GM18907 (cell line): ENCODE results near the gene MPHOSPH10.
"Not testable (repeated sequence)": the region's sequence is repeated elsewhere in the genome, so short reads cannot be mapped to it uniquely, and the experiment has no call there.

Experiments
- ATAC-seq: cut with Tn5 transposase; IDR thresholded peaks from one replicate; pipeline ENCODE4 v1.9.1; 2021; ENCODE audit warnings: mild to moderate bottlenecking, moderate library complexity; ENCODE audit not compliant: unreplicated experiment

The MPHOSPH10 gene, protein sequence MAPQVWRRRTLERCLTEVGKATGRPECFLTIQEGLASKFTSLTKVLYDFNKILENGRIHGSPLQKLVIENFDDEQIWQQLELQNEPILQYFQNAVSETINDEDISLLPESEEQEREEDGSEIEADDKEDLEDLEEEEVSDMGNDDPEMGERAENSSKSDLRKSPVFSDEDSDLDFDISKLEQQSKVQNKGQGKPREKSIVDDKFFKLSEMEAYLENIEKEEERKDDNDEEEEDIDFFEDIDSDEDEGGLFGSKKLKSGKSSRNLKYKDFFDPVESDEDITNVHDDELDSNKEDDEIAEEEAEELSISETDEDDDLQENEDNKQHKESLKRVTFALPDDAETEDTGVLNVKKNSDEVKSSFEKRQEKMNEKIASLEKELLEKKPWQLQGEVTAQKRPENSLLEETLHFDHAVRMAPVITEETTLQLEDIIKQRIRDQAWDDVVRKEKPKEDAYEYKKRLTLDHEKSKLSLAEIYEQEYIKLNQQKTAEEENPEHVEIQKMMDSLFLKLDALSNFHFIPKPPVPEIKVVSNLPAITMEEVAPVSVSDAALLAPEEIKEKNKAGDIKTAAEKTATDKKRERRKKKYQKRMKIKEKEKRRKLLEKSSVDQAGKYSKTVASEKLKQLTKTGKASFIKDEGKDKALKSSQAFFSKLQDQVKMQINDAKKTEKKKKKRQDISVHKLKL

DNA sequence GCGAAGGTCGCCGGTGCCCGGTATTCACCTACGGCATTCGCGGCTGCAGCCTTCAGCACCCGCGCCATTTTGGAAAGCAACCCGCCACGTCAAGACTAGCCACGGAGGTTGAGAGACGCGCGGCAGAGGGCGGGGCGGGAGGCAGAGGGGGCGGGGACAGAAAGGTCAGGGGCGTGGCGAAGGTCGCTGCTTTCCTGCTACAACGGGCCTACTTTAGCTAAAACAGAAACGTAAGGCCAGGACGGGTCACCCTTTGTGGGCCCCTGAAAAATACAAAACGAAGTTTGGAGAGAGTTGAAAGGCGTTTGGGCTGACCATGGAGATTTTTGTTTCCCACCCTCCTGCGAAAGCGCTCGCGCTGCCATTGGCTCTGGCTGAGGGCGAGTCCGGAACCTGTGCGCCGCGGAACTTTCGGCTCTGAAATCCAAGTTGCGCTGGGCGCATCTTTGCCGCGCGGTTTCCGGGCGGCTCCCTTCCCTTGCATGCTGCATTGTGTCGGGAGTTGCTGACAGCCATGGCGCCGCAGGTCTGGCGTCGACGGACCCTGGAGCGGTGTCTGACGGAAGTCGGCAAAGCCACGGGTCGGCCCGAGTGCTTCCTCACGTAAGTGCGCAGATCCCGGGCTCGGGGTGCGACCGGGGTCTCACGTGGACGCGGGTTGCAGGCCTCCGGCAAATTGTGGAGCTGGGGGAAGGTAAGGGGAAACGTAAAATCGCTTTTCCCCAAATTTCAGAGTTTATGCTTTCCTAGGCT is at the start of gene MPHOSPH10, which contains the start of gene MCEE:
TSS of gene MPHOSPH10 (plus strand) at position 483 of the 753 bp plus-strand sequence. CDS start at position 515, 32 bp downstream.
TSS of gene MCEE (minus strand) at position 78 of the 753 bp plus-strand sequence. CDS start at position 68, 10 bp downstream.
- ATAC-seq, result peak; percentile 93

DNA sequence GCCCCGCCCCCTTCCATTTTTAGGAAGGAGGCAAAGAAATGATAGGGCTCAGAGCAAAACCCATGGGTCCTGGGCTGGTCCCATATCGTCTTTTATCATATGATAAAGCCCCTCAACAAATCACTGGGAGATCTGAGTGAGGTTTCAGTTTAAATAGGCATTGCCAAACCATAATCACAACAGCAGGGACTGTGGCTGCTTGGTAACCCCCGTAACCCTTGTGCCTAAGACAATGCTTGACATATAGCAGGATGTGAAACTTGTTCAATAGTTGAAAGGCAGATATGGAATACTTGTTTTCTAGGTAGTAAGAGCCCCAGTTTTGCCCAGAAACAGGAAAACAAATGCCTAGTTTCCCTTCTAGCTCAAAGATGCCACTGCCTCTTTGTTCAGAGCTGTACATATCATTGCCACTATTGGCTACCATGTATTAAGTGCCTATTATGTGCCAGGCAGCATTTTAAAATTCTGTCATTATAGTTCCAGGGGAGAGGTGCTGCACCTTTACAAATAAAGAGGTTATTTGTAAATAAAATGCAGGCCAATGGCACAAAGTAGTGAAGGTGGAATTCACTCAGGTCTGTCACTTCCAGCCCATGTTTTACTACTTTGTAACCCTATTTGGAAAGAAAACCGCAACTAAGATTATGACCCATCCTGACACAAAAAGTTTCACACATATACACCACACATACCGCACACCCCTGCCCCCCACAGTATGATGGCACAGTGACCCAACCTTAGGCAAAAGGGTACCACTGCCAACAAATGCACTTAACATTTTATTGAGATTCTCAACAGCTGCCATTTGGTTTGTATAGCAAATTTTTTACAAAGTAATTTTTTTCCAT is 47.8 kb upstream of the MPHOSPH10 start:
- peak; percentile 58 for ATAC-seq

DNA sequence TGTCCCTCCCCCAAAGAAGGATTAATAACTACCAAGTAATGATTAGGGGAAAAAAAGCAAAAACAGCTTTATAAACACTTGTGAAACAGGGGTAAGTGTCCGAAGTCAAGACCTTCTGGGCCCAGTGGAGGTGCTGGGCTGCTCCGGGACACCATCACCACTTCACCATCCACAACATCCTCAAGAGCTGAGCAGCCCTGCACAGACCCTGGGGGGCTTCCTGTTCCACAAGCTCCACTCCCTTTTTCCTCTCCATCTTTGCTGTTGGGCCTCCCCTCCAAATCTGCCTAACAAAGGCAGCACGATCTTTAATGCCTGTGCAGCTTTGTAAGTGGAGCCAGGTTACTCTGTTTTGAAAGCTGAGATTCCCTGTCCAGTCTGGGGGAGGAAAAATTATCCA is 47.1 kb upstream of the MPHOSPH10 start:
- not testable (repeated sequence) for ATAC-seq

DNA sequence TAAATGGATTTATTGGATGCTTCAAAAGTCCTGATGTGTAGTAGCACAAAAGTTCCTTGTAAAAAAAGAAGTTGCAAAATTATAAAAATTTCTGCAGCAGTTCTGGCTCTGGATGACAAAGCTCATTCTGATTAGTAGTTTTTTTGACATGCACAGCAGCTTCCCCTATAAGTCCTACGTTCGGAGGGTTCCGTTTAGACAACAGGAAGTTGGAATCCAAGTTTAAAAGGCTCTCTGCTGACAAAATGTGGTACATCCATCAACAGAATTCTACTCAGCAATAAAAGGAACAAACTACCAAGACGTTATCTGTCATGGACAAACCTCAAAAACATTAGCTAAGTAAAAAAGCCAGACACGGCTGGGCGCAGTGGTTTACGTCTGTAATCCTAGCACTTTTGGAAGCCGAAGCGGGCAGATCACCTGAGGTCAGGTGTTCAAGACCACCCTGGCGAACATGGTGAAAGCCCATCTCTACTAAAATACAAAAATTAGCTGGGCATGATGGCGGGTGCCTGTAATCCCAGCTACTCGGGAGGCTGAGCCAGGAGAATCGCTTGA is 46.6 kb upstream of the MPHOSPH10 start:
- not testable (repeated sequence) for ATAC-seq

DNA sequence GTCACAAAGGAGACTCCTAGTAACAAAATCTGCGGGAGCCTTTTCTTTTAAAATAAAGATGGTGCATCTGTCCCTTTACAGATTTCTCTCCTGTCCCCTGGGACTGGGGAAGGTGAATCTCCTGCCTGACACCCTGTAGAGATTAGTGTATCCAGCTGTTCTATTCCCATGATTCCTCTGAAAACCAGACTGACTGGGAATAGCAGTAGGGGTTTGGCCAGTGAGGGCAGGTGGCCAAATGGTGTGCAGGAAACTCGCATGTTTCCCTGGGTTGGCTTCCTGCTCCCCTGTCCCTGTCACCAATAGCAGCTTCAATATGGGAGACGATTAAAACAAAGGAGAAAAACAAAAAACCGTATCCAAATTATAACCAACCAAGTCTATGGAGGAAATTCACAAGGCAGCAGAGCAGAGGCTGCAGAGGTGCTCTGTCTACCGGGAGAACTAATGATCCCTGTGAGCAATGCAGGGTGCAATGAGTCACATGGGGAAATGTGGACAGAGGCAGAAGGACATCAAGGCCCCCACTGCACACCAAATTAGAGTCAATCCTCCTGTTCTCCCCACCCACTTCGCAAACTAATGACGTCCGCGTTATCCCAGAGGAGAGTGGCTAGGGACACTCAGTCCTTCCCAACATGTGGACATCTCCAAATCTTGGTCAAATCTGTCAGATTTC is 45.0 kb upstream of the MPHOSPH10 start:
- ATAC-seq, result not testable (repeated sequence)

DNA sequence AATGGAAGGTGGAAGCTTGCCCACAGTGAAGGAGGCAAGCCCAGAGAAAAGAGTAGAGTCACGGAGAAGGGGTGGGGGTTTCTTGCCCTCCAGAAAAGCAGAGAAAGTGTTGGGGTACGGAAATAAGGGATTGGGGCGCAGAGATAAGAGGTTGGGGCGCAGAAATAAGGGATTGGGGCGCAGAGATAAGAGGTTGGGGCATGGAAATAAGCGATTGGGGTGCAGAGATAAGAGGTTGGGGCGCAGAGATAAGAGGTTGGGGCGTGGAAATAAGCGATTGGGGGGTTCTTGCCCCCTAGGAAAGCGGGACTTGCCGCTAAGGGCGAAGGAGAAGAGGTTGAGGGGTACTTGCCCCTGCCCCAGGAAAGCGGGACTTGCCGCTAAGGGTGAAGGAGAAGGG is 41.0 kb upstream of the MPHOSPH10 start:
- ATAC-seq, result not testable (repeated sequence)

DNA sequence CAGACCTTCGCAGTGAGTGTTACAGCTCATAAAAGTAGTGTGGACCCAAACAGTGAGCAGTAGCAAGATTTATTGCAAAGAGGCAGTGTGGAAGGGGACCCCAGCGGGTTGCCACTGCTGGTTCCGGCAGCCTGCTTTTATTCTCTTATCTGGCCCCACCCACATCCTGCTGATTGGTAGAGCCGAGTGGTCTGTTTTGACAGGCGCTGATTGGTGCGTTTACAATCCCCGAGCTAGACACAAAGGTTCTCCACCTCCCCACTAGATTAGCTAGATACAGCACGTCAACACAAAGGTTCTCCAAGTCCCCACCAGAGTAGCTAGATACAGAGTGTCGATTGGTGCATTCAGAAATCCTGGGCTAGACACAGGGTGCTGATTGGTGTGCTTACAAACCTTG is 38.6 kb upstream of the MPHOSPH10 start:
- ATAC-seq, result not testable (repeated sequence)

DNA sequence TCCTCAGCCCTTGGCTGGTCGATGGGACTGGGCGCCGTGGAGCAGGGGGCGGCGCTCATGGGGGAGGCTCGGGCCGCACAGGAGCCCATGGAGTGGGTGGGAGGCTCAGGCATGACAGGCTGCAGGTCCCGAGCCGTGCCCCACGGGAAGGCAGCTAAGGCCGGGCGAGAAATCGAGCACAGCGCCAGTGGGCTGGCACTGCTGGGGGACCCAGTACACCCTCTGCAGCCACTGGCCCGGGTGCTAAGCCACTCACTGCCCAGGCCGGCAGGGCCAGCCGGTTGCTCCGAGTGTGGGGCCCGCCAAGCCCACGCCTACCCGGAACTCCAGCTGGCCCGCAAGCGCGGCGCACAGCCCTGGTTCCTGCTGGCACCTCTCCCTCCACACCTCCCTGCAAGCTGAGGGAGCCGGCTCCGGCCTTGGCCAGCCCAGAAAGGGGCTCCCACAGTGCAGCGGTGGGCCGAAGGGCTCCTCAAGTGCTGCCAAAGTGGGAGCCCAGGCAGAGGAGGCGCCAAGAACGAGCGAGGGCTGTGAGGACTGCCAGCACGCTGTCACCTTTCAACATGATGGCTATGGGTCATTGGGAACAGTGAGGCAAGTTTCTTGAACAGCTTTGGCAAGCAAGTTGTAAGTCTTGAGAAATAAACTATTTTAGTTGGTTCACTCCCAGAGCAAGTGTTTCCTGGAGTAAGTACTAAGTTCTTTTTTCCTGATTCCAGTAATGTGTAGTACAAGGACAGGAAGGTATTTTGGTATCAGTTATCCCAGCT is 37.8 kb upstream of the MPHOSPH10 start:
- ATAC-seq, result not testable (repeated sequence)

DNA sequence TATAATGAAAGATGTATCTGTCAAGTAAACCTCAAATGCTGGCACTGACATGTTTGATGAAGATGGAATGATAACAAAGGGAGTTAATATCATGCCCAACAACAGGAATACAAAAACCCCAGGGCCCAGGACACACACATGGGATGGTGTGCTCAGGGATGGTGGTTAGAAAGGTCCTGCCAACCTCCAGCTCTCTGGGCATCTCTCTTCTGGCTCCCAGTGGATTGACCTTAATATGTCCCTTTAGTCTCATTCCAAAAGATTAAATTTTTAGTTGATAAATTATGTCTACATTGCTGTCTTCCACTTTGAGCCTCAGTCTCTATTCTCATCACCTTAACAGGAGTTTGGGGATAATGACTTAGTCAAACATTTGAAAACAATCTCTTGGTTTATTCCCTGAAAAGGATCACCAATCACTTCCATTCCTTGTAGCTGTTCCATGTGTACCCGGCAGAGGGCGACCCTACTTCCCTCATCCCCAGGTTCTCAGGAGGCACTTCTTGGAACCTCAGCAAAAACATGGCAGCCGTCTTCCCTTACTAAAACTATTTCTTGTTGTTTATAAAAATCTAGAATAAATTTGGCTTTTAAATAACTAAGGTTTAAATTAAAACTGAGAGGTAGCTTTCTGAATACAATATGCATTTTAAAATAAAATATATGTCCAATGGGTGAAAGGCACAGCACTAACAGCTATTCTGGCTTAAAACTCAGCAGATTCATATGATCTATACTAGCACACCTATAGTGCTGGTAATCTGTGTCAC is 30.1 kb upstream of the MPHOSPH10 start:
- ATAC-seq, result no peak

DNA sequence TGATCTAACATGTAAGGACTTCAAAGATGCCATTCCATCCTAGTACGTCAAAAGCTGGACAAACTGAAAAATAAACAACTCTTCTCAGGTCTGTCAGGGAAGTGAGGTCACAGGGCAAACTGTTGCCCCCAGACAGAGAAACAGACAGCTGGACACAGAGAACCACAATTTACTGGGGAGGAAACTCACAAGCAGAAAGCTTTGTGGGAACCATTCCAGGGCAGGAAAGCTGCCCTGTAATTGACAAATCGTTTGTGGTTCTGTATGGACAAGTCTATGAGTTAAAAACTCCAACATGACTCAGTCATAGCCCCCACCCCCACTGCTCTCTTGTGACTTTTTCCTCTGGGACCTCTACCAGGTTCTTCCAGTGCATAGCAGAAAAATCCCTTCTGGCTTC is 28.8 kb upstream of the MPHOSPH10 start:
- no peak for ATAC-seq

DNA sequence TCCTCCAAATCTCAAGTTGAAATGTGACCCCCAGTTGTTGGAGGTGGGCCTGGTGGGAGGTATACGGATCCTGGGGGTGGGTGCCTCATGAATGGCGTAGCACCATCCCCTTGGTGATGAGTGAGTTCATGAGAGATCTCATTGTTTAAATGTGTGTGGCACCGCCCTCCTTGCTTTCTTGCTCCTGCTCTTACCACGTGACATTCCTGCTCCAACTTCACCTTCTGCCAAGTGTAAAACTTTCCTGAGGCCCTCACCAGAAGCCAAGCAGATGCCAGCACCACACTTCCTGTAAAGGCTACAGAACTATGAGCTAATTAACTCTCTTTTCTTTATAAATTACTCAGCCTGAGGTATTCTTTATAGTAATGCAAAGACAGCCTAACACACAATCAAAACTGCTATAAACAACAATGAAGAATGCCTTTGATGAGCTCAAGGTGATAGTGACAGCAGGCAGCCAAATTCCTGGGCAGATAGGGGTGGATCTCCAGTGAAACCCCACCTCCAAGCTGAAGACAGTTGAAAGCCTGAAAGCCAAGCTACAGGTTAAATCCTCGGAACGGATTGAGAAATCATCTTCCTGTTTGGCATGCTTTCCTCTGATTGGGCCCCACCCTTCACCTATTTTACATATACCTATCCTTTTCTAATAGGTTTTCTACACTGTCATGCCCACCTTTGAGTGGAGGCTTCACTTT is 27.3 kb upstream of the MPHOSPH10 start:
- ATAC-seq, result no peak

DNA sequence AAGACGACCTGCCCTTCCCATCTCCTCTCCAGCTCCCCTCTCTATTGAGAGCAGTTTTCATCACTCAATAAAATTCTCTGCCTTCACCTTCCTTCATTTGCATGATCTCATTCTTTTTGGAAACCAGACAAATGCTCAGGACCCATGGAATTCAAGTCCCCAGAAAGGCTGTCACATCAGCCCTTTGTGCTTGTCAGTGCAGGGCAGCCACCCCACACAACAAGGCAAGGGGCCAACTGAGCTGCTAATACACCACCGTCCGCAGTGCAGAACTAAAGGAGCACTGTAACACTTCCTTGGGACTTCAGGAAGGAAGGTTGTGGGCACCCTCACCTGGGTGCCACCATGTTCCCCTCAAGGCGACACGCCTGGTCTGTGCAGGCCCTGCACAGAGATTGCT is 26.6 kb upstream of the MPHOSPH10 start:
- no peak for ATAC-seq

DNA sequence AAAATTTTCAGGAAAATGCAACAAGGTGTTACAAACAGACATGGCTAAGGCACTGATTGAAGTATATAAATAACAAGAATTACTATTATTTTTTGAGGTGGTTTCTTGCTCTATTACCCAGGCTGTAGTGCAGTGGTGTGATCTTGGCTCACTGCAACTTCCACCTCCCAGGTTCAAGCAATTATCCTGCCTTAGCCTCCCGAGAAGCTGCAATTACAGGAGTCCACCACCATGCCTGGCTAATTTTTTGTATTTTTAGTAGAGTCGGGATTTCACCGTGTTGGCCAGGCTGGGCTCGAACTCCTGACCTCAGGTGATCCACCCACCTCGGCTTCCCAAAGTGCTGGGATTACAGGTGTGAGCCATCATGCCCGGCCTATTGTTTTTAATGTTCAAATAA is 24.0 kb upstream of the MPHOSPH10 start:
- not testable (repeated sequence) for ATAC-seq

DNA sequence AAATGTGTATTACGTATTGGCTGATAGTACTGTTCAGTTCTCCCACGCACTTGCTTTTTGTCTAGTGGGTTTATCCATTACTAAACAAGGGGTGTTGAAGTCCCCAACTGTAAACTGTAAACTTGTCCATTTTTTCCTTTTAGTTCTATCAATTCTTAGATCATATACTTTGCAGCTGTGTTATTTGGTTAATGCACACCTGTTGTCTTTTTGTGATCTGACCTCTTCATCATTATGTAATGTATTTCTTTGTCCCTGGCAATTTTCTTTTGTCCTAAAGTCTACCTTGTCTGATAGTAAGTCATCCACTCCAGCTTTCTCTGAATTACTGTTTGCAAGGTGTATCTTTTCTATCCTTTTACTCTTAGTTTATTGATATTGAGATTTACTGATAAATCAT is 22.3 kb upstream of the MPHOSPH10 start:
- no peak for ATAC-seq

DNA sequence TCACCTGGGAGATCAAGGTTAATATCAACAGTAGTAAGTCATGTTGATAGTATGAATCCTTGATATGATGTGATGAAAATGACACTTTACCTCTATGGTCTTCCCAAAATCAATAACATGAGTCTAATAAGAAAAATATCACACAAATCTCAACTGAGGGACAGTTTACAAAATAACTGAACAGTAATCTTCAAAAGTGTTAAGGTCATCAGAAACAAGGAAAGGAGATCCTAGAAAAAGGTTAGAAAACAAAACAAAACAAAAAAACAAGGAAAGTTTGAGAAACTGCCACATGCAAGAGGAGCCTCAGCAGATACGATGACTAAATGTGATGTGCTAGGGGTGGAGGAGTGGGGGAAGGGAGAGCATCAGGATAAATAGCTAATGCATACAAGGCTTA is 16.6 kb upstream of the MPHOSPH10 start:
- ATAC-seq, result no peak

DNA sequence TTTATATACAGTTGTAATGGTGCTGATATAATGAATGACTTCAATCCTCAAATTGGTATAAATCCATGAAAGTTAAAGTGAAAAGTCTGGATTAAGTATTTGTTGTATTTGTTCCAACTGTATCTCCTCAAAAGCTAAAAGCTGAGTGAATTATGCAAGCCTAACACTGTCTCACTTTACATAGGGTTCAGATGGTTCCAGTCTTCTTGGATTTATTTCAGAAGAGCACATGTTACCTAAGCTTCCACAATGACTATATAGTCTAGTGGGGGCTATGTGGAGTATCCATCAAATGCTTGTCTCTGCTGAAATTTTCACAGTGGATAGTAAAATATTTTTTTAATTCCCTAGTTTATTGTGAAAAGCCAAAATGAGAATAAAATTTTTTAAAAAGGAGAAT is 13.4 kb upstream of the MPHOSPH10 start:
- no peak for ATAC-seq

DNA sequence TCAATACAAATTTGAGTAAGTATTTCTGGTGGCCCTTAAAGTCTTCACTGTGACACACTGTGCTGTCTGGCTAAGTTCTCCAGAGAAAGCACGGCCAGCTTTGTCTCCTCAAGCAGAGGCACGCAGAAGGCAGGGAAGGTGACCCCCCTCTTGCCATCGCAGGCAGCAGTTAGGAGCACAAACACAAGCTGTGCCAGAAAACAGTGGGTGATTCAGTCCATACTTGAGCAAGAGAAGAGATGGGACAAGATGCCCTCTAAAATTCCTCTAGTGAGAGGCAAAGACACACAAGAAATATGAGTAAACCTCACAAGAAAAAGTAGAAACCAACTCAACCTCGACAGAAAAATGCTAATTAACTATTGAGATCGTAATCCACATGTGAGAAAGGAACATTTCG is 10.2 kb upstream of the MPHOSPH10 start:
- ATAC-seq, result no peak
